ENCODE measurements around the gene YJEFN3. TPM values are rescaled to one million over a fixed set of nuclear protein-coding genes. Genes with fewer than 3 reads are reported as not detected.

Gene YJEFN3
- total RNA-seq, 1 donor from 2014 or later, result 18.1 TPM

GRCh38 chr19:19486343-19487076 is 42.2 kb upstream of the YJEFN3 start:
- no peaks in the 10 kb centered on the region for H3K27me3 Mint-ChIP-seq (ENCODE audit: low read depth)
- DNase-seq (ENCODE audit: low read depth, low spot score), result no peak
- H3K4me1 Mint-ChIP-seq, result peaks cover 42% of the 10 kb centered on the region
- TF ChIP-seq CTCF (conservative IDR thresholded peaks at IDR 0.05), result no peak
- no peaks in the 10 kb centered on the region for H3K9me3 Mint-ChIP-seq
- H3K27ac Mint-ChIP-seq (ENCODE audit: unreplicated experiment), result no peak overlapping the region
- no peak overlapping the region for H3K4me3 Mint-ChIP-seq
- no peaks in the 10 kb centered on the region for H3K36me3 Mint-ChIP-seq (ENCODE audit: low read depth)

- Mint-ChIP-seq H3K9me3 (no peaks in the 10 kb centered on the region), H3K4me1 (peaks cover 42% of the 10 kb centered on the region), H3K27ac (ENCODE audit: unreplicated experiment) (peak overlapping the region; percentile 81), H3K4me3 (peak overlapping the region; percentile 44), H3K27me3 (ENCODE audit: low read depth) (no peaks in the 10 kb centered on the region), H3K36me3 (ENCODE audit: low read depth) (no peaks in the 10 kb centered on the region)
- TF ChIP-seq CTCF (conservative IDR thresholded peaks at IDR 0.05), result no peak
- DNase-seq (ENCODE audit: low read depth, low spot score), result no peak
Observed at GRCh38 chr19:19487077-19487949, 41.4 kb upstream of the YJEFN3 start.

- H3K9me3 Mint-ChIP-seq, result no peaks in the 10 kb centered on the region
- H3K27me3 Mint-ChIP-seq (ENCODE audit: low read depth), result no peaks in the 10 kb centered on the region
- H3K27ac Mint-ChIP-seq (ENCODE audit: unreplicated experiment), result peak overlapping the region; percentile 99
- no peak for TF ChIP-seq CTCF (conservative IDR thresholded peaks at IDR 0.05)
- DNase-seq (ENCODE audit: low read depth, low spot score), result no peak
- H3K4me3 Mint-ChIP-seq, result peak overlapping the region; percentile 83
- H3K4me1 Mint-ChIP-seq, result peaks cover 34% of the 10 kb centered on the region
- no peaks in the 10 kb centered on the region for H3K36me3 Mint-ChIP-seq (ENCODE audit: low read depth)
Observed at GRCh38 chr19:19487950-19488874, 40.5 kb upstream of the YJEFN3 start.

DNA sequence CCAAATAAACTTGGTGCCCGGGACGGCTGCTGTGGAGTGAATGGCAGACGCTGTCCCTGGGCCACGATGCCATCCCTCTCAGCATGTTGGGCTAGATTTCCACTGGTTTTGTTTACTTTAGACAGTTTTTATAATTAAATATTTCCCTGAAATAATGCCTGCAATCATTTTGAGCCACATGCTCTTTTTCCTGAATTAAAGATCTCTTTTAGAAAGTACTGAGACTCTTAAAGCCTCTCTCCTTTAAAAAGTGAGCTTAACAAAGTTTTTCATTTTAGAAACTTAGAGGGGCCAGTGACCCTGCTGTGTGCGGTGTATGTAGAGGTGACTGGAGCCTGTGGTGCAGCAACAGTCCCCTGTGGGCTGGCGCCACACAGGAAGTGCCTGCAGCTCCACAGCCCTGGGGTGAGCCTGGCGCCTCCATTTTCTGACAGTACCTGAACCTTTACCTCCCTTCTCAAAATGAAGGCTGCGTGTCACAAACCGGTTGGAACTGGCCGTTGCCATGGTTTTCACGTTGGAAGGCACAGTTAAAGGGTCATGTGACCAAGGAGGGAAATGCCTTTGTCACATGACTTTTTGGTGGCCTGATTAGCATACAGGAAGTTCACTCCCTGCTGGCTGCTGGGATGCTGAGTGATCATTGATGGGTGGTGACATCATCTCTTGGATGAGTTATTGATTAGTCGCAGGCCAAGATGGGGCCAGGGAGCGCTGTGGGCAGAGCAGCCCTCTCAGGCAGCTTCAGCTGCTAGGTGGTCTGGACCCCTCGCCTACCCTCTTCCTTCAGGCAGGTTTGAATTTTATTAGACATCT is 39.6 kb upstream of the YJEFN3 start:
- Mint-ChIP-seq H3K4me1 (peaks cover 33% of the 10 kb centered on the region), H3K9me3 (no peaks in the 10 kb centered on the region), H3K4me3 (peak overlapping the region; percentile 83), H3K36me3 (ENCODE audit: low read depth) (no peaks in the 10 kb centered on the region), H3K27ac (ENCODE audit: unreplicated experiment) (peak overlapping the region; percentile 99), H3K27me3 (ENCODE audit: low read depth) (no peaks in the 10 kb centered on the region)
- peak; percentile 55 for DNase-seq (ENCODE audit: low read depth, low spot score)
- TF ChIP-seq CTCF (conservative IDR thresholded peaks at IDR 0.05), result no peak
